ENCODE results near the gene IQGAP2. TPM values are rescaled to one million over a fixed set of nuclear protein-coding genes. Genes with fewer than 3 reads are reported as not detected.
"Not testable (repeated sequence)": the region's sequence is repeated elsewhere in the genome, so short reads cannot be mapped to it uniquely, and the experiment has no call there.

Gene IQGAP2, protein sequence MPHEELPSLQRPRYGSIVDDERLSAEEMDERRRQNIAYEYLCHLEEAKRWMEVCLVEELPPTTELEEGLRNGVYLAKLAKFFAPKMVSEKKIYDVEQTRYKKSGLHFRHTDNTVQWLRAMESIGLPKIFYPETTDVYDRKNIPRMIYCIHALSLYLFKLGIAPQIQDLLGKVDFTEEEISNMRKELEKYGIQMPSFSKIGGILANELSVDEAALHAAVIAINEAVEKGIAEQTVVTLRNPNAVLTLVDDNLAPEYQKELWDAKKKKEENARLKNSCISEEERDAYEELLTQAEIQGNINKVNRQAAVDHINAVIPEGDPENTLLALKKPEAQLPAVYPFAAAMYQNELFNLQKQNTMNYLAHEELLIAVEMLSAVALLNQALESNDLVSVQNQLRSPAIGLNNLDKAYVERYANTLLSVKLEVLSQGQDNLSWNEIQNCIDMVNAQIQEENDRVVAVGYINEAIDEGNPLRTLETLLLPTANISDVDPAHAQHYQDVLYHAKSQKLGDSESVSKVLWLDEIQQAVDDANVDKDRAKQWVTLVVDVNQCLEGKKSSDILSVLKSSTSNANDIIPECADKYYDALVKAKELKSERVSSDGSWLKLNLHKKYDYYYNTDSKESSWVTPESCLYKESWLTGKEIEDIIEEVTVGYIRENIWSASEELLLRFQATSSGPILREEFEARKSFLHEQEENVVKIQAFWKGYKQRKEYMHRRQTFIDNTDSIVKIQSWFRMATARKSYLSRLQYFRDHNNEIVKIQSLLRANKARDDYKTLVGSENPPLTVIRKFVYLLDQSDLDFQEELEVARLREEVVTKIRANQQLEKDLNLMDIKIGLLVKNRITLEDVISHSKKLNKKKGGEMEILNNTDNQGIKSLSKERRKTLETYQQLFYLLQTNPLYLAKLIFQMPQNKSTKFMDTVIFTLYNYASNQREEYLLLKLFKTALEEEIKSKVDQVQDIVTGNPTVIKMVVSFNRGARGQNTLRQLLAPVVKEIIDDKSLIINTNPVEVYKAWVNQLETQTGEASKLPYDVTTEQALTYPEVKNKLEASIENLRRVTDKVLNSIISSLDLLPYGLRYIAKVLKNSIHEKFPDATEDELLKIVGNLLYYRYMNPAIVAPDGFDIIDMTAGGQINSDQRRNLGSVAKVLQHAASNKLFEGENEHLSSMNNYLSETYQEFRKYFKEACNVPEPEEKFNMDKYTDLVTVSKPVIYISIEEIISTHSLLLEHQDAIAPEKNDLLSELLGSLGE (N-terminal part only)
- polyA plus RNA-seq (ENCODE audit: insufficient read length in 3 of 3) = 10 to 100 TPM; 55.1 to 76.6 (median 60.8) TPM
- long read RNA-seq, donor 1, full-length matches to known transcripts = 1 of 24 reads
- long read RNA-seq, donor 1, partial matches to known transcripts = 23 of 24 reads
- long read RNA-seq, donor 1, other reads (novel, unspliced or antisense) = 0 of 24 reads
- long read RNA-seq, donor 2, full-length matches to known transcripts = 1 of 28 reads
- long read RNA-seq, donor 2, partial matches to known transcripts = 27 of 28 reads
- long read RNA-seq, donor 2, other reads (novel, unspliced or antisense) = 0 of 28 reads
- long read RNA-seq, donor 3, partial matches to known transcripts = 13 of 15 reads
- long read RNA-seq, donor 3, other reads (novel, unspliced or antisense) = 0 of 15 reads
- long read RNA-seq, donor 4, partial matches to known transcripts = 31 of 31 reads
- long read RNA-seq, donor 4, other reads (novel, unspliced or antisense) = 0 of 31 reads
- long read RNA-seq, donor 5, partial matches to known transcripts = 5 of 5 reads
- long read RNA-seq, donor 5, other reads (novel, unspliced or antisense) = 0 of 5 reads
- long read RNA-seq, donor 6, partial matches to known transcripts = 52 of 52 reads
- long read RNA-seq, donor 6, other reads (novel, unspliced or antisense) = 0 of 52 reads
- long read RNA-seq, donor 7, partial matches to known transcripts = 39 of 40 reads
- long read RNA-seq, donor 7, other reads (novel, unspliced or antisense) = 0 of 40 reads
- long read RNA-seq, donor 8 = 0 reads
- long read RNA-seq, donor 9, full-length matches to known transcripts = 4 of 49 reads
- long read RNA-seq, donor 9, partial matches to known transcripts = 45 of 49 reads
- long read RNA-seq, donor 9, other reads (novel, unspliced or antisense) = 0 of 49 reads
- long read RNA-seq, donor 10, partial matches to known transcripts = 28 of 28 reads
- long read RNA-seq, donor 10, other reads (novel, unspliced or antisense) = 0 of 28 reads
- long read RNA-seq, donor 11, partial matches to known transcripts = 14 of 14 reads
- long read RNA-seq, donor 11, other reads (novel, unspliced or antisense) = 0 of 14 reads
- long read RNA-seq, donor 12, full-length matches to known transcripts = 2 of 39 reads
- long read RNA-seq, donor 12, partial matches to known transcripts = 37 of 39 reads
- long read RNA-seq, donor 12, other reads (novel, unspliced or antisense) = 0 of 39 reads
- long read RNA-seq, donor 13, partial matches to known transcripts = 17 of 18 reads
- long read RNA-seq, donor 13, other reads (novel, unspliced or antisense) = 0 of 18 reads
- long read RNA-seq, donor 14, partial matches to known transcripts = 40 of 40 reads
- long read RNA-seq, donor 14, other reads (novel, unspliced or antisense) = 0 of 40 reads
- long read RNA-seq, donor 15, full-length matches to known transcripts = 4 of 54 reads
- long read RNA-seq, donor 15, partial matches to known transcripts = 50 of 54 reads
- long read RNA-seq, donor 15, other reads (novel, unspliced or antisense) = 0 of 54 reads
- long read RNA-seq, donor 16, partial matches to known transcripts = 43 of 44 reads
- long read RNA-seq, donor 16, other reads (novel, unspliced or antisense) = 0 of 44 reads

DNA sequence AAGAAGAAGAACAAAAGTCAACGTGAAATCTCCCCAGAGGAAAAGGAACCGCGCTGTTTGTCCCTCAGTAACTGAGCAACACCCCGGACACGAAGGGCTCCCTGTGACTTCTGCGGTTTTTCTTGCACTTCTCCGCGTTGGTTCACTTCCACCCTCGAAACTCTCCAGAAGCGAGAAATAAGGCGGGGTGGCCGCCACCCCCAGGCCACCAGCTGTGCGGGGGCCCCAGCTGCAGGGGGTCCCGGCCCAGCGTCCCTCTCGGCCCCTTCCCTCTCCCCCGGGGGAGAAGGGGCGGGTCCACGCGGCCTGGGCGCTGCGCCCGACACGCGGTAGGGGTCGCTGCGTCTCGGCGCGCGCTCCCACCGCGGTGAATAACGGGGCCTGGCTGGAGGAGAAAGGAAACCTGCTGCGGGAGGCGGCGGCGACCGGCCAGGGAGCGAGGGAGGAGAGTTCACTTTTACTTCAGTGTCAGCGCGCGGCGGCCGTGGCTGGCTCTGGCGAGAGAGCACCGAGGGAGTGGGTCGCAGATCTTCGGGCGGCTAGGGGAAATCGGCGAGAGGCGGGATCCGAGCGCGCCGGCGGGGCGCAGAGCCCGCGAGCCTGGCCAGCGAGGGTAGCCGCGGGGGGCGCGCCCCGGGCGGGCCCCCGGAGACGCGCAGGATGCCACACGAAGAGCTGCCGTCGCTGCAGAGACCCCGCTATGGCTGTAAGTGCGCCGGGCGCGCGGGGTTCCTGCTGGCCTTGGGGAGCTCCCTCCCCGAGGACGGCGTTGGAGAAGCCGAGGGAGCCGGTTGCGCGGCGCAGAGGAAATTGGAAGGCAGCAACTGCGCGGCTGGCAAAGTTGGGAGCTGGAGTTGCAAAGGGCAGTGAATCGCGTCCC lies at the start of gene IQGAP2:
TSS of gene IQGAP2 (plus strand) at position 400 of the 880 bp plus-strand sequence. CDS start at position 661, 261 bp downstream.
- peak; percentile 86 for DNase-seq

DNA sequence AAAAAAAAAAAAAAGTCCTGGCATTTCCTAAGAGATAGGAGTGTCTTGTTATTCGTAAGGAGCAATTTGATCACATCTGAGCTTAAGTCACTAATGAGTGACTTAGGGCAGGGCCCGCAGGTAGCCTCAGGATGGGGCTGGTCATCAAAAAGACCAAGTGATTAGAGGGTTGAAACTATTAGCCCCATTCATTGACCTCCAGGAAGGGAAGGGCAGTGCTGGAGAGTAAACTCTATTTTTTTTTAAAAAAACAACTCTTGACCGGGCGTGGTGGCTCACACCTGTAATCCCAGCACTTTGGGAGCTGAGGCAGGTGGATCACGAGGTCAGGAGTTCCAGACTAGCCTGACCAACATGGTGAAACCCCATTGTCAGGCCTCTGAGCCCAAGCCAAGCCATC lies 46.2 kb upstream of the IQGAP2 start:
- DNase-seq = no peak

DNA sequence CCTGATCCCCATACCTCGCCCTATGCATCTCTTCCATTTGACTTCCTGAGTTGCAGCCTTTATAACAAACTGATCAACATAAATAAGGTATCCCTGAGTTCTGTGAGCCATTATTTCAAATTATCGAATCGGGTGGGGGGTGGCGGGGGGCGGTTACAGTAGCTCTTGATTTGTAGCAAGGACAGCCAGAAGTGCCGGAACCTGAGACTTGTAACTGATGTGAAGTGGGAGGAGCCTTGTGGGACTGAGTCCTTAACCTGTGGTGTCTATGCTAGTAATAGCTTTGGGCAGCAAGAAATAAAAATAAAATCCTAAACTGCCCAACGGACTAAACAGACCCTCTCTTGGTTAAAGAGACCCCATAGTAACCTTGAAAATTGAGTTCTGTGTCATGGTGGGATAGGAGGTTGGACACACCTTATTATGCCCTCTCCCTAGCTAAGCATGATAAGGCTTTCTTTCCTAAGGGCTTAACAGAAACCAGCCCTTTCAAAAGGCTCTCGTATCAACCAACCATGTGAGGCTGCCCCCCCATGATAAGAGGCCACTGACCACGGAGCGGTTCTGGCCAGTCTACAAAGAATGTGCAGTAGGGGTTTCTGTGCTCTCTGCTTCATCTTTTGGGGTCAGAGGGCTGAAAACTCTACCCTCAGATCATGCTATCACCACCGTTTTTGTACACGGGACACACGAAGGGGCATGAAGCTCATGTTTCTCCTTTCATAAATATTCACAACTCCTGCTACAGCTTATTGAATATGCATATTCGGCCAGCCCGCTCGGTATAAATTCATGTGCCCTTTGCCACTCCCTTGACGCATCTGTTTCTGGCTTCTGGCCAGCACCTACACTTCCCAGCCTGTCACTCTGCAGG lies 39.5 kb upstream of the IQGAP2 start:
- DNase-seq = no peak

DNA sequence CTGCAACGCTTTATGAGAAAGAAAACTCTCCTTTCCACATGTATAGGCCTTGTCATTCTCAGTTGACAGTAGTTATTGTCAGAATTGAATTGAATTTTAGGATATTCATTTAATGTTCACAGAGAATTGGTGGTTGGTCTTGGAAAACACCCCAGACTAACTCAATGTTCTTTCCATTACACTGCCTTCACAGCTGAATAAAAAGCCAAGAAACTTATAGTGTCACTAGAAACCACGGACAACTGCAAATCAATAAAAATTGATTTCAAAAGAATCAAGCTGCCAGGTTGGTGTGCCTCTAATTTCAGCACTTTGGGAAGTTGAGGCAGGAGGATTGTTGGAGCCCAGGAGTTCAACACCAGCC lies 38.9 kb upstream of the IQGAP2 start:
- no peak for DNase-seq

DNA sequence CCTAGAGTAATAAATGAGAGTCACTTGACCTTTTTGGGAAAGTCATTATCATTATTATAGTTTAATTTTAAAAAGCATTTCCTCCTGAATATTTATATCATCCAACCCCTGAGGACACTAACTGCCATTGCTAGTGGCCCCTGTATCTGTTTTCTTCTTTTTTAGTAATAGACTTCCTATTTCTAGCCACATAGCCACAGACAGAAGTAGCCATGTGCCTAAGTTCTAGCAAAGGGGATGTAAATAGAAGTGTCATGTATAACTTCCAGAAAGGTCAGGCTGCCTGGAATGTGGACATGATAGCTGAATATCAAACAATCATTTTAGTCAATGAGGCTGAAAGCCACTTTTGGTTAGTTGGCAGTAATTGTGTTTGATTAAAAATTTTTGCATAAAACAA lies 37.5 kb upstream of the IQGAP2 start:
- DNase-seq = no peak

DNA sequence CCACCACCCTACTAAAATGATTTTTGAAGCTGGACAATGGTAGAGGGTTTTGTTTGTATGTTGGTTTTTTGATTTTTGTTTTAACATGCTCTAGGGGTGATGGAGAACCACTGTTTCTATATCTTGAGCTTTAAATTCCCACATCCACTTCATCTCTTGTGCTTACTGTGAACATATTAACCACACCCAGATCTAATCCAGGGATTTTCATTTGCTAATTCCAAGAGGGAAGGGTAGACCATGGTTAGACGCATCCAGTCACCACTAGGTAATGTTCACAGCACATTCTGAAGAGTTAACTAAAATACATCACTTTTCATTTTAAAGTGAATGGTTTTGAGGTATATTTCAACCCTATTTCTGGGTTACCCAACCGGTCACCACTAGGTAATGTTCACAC lies 36.5 kb upstream of the IQGAP2 start:
- DNase-seq = no peak

DNA sequence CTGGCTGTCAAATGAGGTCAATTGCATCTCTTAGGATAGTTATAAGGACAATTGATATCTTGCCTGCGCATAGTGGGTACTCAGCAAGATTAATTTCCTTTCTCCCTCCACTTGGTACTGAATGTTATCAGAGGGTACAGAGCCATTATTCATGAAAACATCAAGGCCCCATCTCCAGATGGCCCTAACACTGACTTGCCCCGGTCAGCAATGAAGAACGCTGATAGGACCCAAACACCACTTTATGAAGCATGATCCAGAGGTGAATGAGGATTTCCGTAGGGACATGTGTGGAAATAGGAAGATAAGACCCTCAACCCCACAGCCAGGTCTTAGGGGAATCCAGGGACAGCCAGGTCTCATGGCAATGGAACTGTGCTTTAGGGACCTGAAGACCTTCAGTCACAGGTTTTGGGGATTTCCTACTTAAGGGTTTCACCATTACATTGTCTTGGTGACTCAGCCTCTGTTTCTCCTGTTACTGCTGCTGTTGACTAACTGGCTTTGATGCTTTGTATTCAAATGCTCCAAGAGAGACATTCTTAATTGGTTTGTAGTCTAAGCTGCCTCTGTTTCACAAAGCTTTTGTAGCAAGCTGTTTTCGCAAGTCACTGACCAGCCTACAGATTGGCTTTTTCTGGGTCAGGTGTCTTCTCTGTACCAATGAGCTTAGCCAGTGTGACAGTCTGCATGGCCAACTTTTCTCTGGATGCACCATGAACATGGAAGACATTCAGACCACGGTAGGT lies 35.3 kb upstream of the IQGAP2 start:
- DNase-seq = no peak

DNA sequence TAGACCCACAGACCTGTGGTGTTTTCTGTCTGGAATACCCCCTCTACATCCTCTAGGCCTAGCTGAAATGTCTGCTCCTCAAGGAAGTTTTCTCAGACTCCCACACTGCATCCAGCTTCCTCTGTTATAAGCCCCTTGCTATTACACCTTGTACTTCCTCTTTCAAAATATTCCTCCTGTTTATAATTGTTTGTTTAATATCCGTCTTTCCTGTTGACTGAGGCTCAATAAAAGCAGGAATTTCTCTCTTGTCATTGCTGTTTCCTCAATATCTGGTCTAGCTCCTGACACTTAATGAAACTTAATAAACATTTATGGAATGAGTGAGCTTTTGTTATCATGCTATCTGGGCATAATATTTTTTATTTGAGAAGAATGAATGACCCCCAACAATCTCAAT lies 34.1 kb upstream of the IQGAP2 start:
- no peak for DNase-seq

DNA sequence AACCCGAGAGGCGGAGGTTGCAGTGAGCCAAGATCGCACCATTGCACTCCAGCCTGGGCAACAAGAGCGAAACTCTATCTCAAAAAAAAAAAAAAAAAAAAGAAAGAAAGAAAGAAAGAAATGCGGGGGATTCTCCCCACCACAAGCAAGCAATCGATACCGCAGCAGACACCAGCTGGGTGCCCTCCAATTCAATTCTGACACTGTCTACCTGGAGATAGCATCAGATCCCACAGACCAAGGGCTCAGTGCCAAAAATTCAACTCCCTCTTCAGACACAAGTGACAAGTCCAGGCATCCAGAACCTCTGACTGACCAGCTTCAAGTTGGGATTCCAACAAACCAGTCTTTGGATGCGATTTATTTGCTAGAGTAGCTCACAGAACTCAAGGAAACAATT lies 33.4 kb upstream of the IQGAP2 start:
- DNase-seq = not testable (repeated sequence)

DNA sequence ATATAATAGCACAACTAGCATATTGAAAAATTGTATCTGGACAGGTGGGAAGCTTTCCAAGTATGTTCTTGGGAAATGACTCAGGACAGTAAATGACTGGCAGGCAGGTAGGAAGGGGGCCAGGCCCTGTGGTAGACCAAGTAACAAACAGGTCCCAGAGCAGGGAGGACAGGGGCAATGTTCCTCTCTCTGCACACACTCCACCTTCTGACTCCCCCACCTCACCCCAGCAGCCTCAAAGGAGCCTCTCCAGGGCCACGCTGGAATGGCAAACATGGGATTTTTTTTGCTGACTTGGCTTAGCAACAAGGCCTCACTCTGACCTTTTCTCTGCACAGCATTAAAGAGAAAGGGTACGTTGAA lies 31.1 kb upstream of the IQGAP2 start:
- no peak for DNase-seq

DNA sequence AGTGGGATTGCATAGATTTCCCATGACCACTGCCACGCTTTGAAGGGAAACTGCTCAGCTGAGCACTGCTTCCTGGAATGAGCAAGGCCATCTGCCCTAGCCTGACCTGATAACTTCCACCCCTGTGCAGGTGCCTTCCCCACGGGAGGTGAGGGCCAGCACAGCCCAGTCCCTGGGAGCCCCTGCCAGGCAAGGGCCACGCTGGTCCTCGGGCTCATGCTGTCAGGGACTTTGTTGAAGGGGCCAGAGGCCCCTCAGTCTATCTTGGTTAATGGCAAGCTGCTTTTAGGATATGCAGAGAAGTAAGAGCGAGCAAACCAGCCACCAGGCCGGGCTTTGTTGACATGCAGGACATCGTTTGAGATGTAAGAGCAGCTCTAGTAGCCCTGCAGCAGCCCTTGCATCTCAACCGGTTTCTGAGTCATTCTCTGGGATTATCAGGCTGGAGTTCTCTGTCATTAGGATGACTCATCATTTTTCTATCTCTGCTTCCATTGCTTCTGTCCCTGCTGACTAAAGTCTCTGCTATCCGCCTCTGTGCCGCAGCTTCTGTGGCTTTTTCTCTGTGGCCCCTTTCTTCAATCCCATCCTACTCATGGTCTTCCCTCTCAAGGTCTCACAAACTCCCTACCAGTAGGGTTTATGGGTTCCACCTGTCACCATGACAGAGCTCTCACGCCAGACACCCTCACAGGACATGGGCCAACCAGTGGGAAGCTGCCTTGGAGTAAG lies 30.6 kb upstream of the IQGAP2 start:
- DNase-seq = no peak

DNA sequence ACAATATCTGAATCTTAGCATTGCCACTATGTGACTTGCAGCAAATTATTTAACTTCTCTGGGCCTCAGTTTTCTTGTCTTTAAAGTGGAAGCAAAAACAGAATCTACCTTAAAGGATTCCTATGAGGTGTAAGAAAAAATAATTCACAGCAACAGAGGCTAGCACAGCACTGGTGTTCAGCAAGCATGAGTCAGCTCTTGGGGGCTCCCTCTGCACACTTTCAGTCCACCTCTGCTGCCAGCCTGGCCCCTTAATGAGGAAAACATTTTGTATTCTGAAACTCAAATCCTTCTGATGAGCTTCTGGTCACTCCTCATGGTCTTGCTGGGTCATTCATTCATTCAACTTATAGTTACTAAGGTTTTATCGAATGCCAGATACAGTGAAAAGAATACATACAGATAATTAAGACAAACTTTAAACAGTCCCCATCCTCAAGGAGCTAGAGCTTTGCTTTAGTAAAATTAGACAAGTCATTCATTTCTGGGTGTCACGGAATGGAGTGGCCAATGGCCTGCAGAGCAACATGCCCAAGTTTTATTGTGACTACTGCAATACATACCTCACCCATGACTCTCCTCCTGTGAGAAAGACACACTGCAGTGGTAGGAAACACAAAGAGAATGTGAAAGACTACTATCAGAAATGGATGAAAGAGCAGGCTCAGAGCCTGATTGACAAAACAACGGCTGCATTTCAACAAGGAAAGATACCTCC lies 26.8 kb upstream of the IQGAP2 start:
- no peak for DNase-seq

DNA sequence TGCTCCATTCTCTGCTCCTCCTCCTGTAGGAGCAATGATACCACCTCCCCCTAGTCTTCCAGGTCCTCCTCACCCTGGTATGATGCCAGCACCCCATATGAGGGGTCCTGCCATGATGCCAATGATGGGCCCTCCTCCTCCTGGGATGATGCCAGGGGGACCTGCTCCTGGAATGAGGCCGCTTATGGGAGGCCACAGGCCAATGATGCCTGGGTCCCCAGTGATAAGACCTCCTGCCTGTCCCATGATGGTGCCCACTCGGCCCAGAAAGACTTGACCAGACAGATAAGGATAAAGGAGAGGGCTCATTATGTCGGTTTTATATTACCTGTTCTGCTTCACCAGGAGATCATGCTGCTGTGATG lies 26.2 kb upstream of the IQGAP2 start:
- DNase-seq = no peak

DNA sequence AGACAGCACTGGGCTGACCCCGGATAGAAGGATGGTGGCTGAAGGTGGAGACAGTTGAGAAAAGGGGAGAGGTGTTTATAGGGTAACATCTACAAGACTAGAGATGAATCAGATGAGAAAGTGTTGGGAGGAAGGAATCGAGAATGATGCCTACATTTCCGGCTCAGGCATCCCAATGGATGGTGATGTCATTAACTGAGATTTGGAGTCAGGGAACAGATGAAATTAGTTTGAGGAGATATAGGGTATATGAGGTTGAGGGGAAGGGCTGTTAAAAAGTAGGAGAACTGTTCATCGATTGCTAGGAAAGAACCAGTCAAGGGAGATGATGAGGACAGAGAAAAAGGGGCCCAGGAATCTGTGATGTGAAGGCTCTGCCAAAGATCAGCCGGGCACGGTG lies 24.7 kb upstream of the IQGAP2 start:
- no peak for DNase-seq

DNA sequence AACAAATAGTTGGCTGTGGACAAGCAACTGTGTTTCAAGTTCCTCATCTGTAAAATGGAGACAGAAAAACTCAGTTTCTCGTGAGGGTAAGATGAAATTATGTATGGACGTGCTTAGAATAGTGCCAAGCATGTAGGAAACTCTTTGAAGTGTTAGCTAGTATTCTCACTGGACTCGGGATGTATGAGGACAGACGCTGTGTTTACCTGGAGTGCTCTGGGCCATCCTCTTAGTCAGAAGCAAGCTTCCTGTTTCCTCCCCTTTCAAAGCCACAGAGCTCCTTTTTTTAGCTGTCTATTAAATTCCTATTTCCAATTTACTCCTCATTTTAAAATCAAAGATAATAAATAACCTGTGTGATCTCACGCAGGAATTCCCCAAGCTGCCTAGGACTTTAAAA lies 23.8 kb upstream of the IQGAP2 start:
- no peak for DNase-seq
